SK-N-SH (cell line): ENCODE measurements around the gene RCAN2. TPM values are rescaled to one million over a fixed set of nuclear protein-coding genes. Genes with fewer than 3 reads are reported as not detected.

Experiments
- CTCF ChIA-PET: fragments of 300-600, 350-600 bp; formaldehyde crosslinking; extraction: SDS; loops from one replicate; lab custom pipeline; 2021; lab: Yijun Ruan, JAX
- POLR2A ChIA-PET: fragments of 350-600 bp; sonication (Branson Sonifier 250); formaldehyde crosslinking; extraction: SDS; loops from one replicate; lab custom pipeline; 2020; ENCODE audit warnings: antibody characterized with exemption, inconsistent platforms; lab: Yijun Ruan, JAX
- DNase-seq: peaks from one replicate; pipeline ENCODE4 v3.0.0; 2012
- H2AFZ ChIP-seq: fragments of 200-600 bp; sonication (generic); 2 replicates; pipeline ENCODE4 v1.8.1; 2016; ENCODE audit warnings: antibody characterized with exemption, mild to moderate bottlenecking, low read depth
- H3F3A ChIP-seq: fragments of 200-600 bp; sonication (generic); replicated peaks from 2 replicates; pipeline ENCODE3; 2016; ENCODE audit warnings: antibody characterized with exemption, mild to moderate bottlenecking; ENCODE audit not compliant: insufficient read depth
- H3K27ac ChIP-seq, 2 experiments: fragments of 200-500 bp in 1 of 2; fragments of 200-600 bp in 1 of 2; sonication (Bioruptor generic) in 1 of 2; sonication (generic), shearing (Covaris generic) in 1 of 2; 2 replicates each; pipeline versions ENCODE4 v1.5.1 to v1.6.1; 2014 to 2016; ENCODE audit warnings: low read depth in 2 of 2, inconsistent platforms in 1 of 2, low read length in 1 of 2, mild to moderate bottlenecking in 1 of 2, mixed read lengths in 1 of 2
- H3K27me3 ChIP-seq: fragments of 200-600 bp; sonication (generic), shearing (Covaris generic); 2 replicates; pipeline ENCODE4 v1.6.1; 2016; ENCODE audit warnings: mixed run types; ENCODE audit not compliant: insufficient read depth
- H3K36me3 ChIP-seq, 2 experiments: fragments of 200-500 bp in 1 of 2; fragments of 200-600 bp in 1 of 2; sonication (Bioruptor generic) in 1 of 2; sonication (generic) in 1 of 2; replicated peaks in 1 of 2; 2 replicates each; pipeline versions ENCODE3 to v1.5.1; 2014 to 2016; ENCODE audit warnings: low read length in 1 of 2, mild to moderate bottlenecking in 1 of 2; ENCODE audit not compliant: insufficient read depth in 2 of 2, control insufficient read depth in 1 of 2
- H3K4me1 ChIP-seq, 2 experiments: fragments of 200-500 bp in 1 of 2; fragments of 200-600 bp in 1 of 2; sonication (Bioruptor generic) in 1 of 2; sonication (generic), shearing (Covaris generic) in 1 of 2; 2 replicates each; pipeline versions ENCODE4 v1.5.1 to v1.6.1; 2014 to 2016; ENCODE audit warnings: low read depth in 1 of 2, low read length in 1 of 2, mixed run types in 1 of 2; ENCODE audit not compliant: insufficient read depth in 2 of 2, control insufficient read depth in 1 of 2
- H3K4me2 ChIP-seq: fragments of 200-600 bp; sonication (generic), shearing (Covaris generic); 2 replicates; pipeline ENCODE4 v1.6.1; 2017; ENCODE audit warnings: mixed run types
- H3K4me3 ChIP-seq, 2 experiments: fragments of 200-500 bp in 1 of 2; fragments of 200-600 bp in 1 of 2; sonication (Bioruptor generic) in 1 of 2; sonication (generic), shearing (Covaris generic) in 1 of 2; 2 replicates each; pipeline versions ENCODE4 v1.5.1 to v1.8.1; 2014 to 2016; ENCODE audit warnings: low read depth in 2 of 2, inconsistent platforms in 1 of 2, low read length in 1 of 2, mild to moderate bottlenecking in 1 of 2, mixed read lengths in 1 of 2, moderate library complexity in 1 of 2
- H3K79me2 ChIP-seq: fragments of 200-600 bp; sonication (generic); 2 replicates; pipeline ENCODE4 v1.8.1; 2017; ENCODE audit warnings: mild to moderate bottlenecking; ENCODE audit not compliant: insufficient read depth
- H3K9ac ChIP-seq: fragments of 200-600 bp; sonication (generic); 2 replicates; pipeline ENCODE4 v1.6.1; 2017; ENCODE audit warnings: mixed run types
- H3K9me2 ChIP-seq: fragments of 200-600 bp; sonication (generic); 2 replicates; pipeline ENCODE4 v1.6.1; 2017; ENCODE audit warnings: mixed run types
- H3K9me3 ChIP-seq: fragments of 200-600 bp; sonication (generic); 2 replicates; pipeline ENCODE4 v1.6.1; 2017; ENCODE audit warnings: mixed run types, mild to moderate bottlenecking, moderate library complexity
- H4K20me1 ChIP-seq: fragments of 200-600 bp; sonication (generic); 2 replicates; pipeline ENCODE4 v1.6.1; 2017; ENCODE audit warnings: mild to moderate bottlenecking, mixed run types; ENCODE audit not compliant: insufficient read depth
- CHD2 ChIP-seq: fragments of 150-350 bp; IDR thresholded peaks from 2 replicates; pipeline ENCODE4 v1.6.1; 2018; ENCODE audit warnings: low read length; ENCODE audit not compliant: partially characterized antibody
- ELF1 ChIP-seq: IDR thresholded peaks from 2 replicates; pipeline ENCODE4 v1.4.0; 2012
- EZH2phosphoT487 ChIP-seq: fragments of 200-600 bp; sonication (generic); IDR thresholded peaks from 2 replicates; pipeline ENCODE4 v1.6.1; 2017; ENCODE audit warnings: low read depth, mixed run types, mild to moderate bottlenecking, antibody characterized with exemption, moderate library complexity, borderline replicate concordance
- FOSL2 ChIP-seq: IDR thresholded peaks from 2 replicates; pipeline ENCODE4 v1.4.0; 2012; ENCODE audit warnings: low read depth, mild to moderate bottlenecking, moderate library complexity, borderline replicate concordance
- FOXJ3 ChIP-seq: sonication (generic); formaldehyde crosslinking; IDR thresholded peaks from 2 replicates; pipeline ENCODE4 v1.5.1; 2020; ENCODE audit warnings: mild to moderate bottlenecking, missing genetic modification reagents
- IRF3 ChIP-seq: fragments of 150-350 bp; IDR thresholded peaks from 2 replicates; pipeline ENCODE4 v1.6.1; 2016; ENCODE audit warnings: mild to moderate bottlenecking, low read depth, low read length
- MXI1 ChIP-seq: IDR thresholded peaks from 2 replicates; pipeline ENCODE4 v1.6.1; 2012; ENCODE audit warnings: mild to moderate bottlenecking, low read depth, low read length, improper control_type of control experiment
- NFIC ChIP-seq: IDR thresholded peaks from 2 replicates; pipeline ENCODE4 v1.4.0; 2012; ENCODE audit warnings: borderline replicate concordance
- NRF1 ChIP-seq: IDR thresholded peaks from 2 replicates; pipeline ENCODE4 v1.6.1; 2012; ENCODE audit warnings: low read depth, mild to moderate bottlenecking, low read length
- POLR2AphosphoS5 ChIP-seq: IDR thresholded peaks from 2 replicates; pipeline ENCODE4 v1.6.1; 2012; ENCODE audit warnings: low read depth, low read length
- RAD21 ChIP-seq: IDR thresholded peaks from 2 replicates; pipeline ENCODE4 v1.6.1; 2012; ENCODE audit warnings: mild to moderate bottlenecking, low read length
- REST ChIP-seq: IDR thresholded peaks from 2 replicates; pipeline ENCODE4 v1.6.1; 2012; ENCODE audit warnings: mild to moderate bottlenecking, low read depth, low read length, moderate library complexity
- RXRA ChIP-seq: IDR thresholded peaks from 2 replicates; pipeline ENCODE4 v1.4.0; 2012; ENCODE audit warnings: low read depth, mild to moderate bottlenecking, borderline replicate concordance
- SIN3A ChIP-seq: IDR thresholded peaks from 2 replicates; pipeline ENCODE4 v1.6.1; 2012; ENCODE audit warnings: low read depth, mild to moderate bottlenecking, low read length, moderate library complexity, borderline replicate concordance
- SMC3 ChIP-seq: IDR thresholded peaks from 2 replicates; pipeline ENCODE4 v1.6.1; 2012; ENCODE audit warnings: low read depth, low read length, improper control_type of control experiment
- TCF12 ChIP-seq: IDR thresholded peaks from 2 replicates; pipeline ENCODE4 v1.4.0; 2012
- TEAD4 ChIP-seq: IDR thresholded peaks from 2 replicates; pipeline ENCODE4 v1.4.0; 2012; ENCODE audit warnings: mild to moderate bottlenecking, borderline replicate concordance; ENCODE audit not compliant: insufficient read depth
- WGBS: methylation state at CpG from one replicate; pipeline ENCODE4 v1.1.6; 2017; ENCODE audit warnings: low lambda C conversion rate; 5-methylcytosine and 5-hydroxymethylcytosine counted together
- polyA plus RNA-seq, 3 experiments: library from polyadenylated mRNA; depleted of rRNA; stranded (reverse); fragments of >200 nt; gene quantifications; 2 replicates each; pipeline ENCODE4 v1.2.3, GENCODE V29; 2012
- TF ChIP-seq, protein P1 (sequence below): IDR thresholded peaks from 2 replicates; pipeline ENCODE4; 2012
- TF ChIP-seq, protein P2 (sequence below): IDR thresholded peaks from 2 replicates; pipeline ENCODE4 v1.4.0; 2012; ENCODE audit warnings: low read depth

RCAN2 gene
- polyA plus RNA-seq, 1 of the 3 experiments (the other 2 are of a cell fraction) = not detected

DNA sequence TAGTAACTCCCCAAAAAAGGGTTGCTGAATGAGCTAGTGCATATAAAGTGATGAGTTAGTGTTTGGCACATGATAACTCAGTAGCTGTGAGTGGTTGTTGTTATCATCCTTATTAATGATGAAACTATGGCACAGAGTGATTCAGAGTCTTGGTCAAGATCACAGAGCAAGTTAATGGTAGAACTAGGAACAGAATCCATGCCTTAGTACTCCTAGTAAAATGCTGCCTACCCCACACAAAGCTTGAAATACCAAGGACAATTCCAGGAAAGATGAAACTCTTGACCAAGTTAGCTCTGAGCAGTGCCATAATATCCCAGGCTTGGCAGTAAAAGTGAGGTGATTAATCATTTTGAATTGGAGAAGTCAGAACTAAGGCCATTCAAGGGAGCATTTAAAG is 211.4 kb downstream of the RCAN2 start:
- Histone ChIP-seq H2AFZ (no peak overlapping the region), H3K4me3 (no peak overlapping the region), H3K4me1 (no peaks in the 10 kb centered on the region), H3K27ac (no peak overlapping the region), H3K79me2 (no peaks in the 10 kb centered on the region), H3K9ac (no peak overlapping the region), H3K36me3 (no peaks in the 10 kb centered on the region), H3K9me3 (no peaks in the 10 kb centered on the region), H3F3A (no peaks in the 10 kb centered on the region), H3K4me2 (no peak overlapping the region), H3K9me2 (no peaks in the 10 kb centered on the region), H4K20me1 (no peaks in the 10 kb centered on the region), H3K27me3 (no peaks in the 10 kb centered on the region)
- DNase-seq = no peak
- no peak for TF ChIP-seq REST
- CTCF ChIA-PET = no interaction called here
- POLR2A ChIA-PET = no interaction called here

DNA sequence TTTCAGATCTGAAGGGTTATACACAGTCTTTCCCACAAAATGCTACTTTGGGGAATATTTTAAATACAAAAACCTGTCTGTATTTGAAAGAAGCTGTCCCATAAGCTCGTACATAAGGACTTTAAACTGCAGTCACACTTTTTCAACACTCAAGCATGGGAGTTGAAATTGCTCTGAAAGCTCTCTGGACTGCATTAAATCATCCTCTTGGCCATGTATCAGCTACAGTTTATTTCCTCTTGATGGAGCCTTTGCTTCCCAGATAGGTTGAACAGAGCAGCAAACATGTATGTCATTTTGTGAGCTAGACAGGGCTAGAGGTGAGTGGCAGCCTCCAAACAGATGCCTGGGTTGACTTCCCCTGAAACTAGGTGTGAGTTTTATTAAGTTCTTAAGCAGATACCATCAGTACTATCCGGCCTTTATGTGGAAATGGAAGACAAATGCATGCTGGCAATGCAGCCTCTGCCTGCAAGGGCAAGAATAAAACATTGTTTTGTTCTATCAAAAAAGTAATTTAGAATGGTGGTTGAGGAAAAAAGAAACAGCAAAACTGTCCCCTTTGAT is 214.6 kb downstream of the RCAN2 start:
- Histone ChIP-seq H3K4me2 (no peak overlapping the region), H3K4me3 (no peak overlapping the region), H3F3A (no peaks in the 10 kb centered on the region), H3K79me2 (no peaks in the 10 kb centered on the region), H3K9me2 (no peaks in the 10 kb centered on the region), H4K20me1 (no peaks in the 10 kb centered on the region), H3K27ac (no peak overlapping the region), H3K27me3 (no peaks in the 10 kb centered on the region), H3K4me1 (no peaks in the 10 kb centered on the region), H3K9ac (no peak overlapping the region), H3K9me3 (no peaks in the 10 kb centered on the region), H3K36me3 (no peaks in the 10 kb centered on the region), H2AFZ (no peak overlapping the region)
- CTCF ChIA-PET = no interaction called here
- no peak for DNase-seq
- 0% methylated on average over 2 of the region's 2 CpGs for WGBS
- POLR2A ChIA-PET = no interaction called here
- TF ChIP-seq CHD2 (no peak), RXRA (no peak), ELF1 (no peak), SIN3A (no peak), RAD21 (no peak), REST (no peak), MXI1 (no peak), EZH2phosphoT487 (no peak), NRF1 (no peak), IRF3 (no peak), TEAD4 (no peak), FOXJ3 (CRISPR knock-in tag) (no peak), TCF12 (no peak), FOSL2 (no peak), NFIC (no peak), SMC3 (no peak), POLR2AphosphoS5 (no peak)
- TF ChIP-seq, protein P1, sequence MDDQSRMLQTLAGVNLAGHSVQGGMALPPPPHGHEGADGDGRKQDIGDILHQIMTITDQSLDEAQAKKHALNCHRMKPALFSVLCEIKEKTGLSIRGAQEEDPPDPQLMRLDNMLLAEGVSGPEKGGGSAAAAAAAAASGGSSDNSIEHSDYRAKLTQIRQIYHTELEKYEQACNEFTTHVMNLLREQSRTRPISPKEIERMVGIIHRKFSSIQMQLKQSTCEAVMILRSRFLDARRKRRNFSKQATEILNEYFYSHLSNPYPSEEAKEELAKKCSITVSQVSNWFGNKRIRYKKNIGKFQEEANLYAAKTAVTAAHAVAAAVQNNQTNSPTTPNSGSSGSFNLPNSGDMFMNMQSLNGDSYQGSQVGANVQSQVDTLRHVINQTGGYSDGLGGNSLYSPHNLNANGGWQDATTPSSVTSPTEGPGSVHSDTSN = no peak
- TF ChIP-seq, protein P2, sequence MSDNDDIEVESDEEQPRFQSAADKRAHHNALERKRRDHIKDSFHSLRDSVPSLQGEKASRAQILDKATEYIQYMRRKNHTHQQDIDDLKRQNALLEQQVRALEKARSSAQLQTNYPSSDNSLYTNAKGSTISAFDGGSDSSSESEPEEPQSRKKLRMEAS = no peak
